SK-N-SH treated with all-trans-retinoic acid at 6 μM for 48 hours (cell line): ENCODE results near the gene EPN2.

Experiments
- ATAC-seq: fragments of 200-7000 bp; cut with Tn5 transposase; 3 replicates; pipeline ENCODE4 v1.9.1; 2020; ENCODE audit warnings: mild to moderate bottlenecking, moderate library complexity
- CREB5 ChIP-seq: fragments of 250-450 bp; sonication (Bioruptor Pico); IDR thresholded peaks from 2 replicates; pipeline ENCODE4 v1.5.1; 2020; ENCODE audit warnings: low read depth, mild to moderate bottlenecking, moderate library complexity
- CSDC2 ChIP-seq: fragments of 250-450 bp; sonication (Bioruptor Pico); IDR thresholded peaks from 2 replicates; pipeline ENCODE4 v1.5.0; 2020; ENCODE audit warnings: mild to moderate bottlenecking, moderate library complexity
- CSRNP3 ChIP-seq: fragments of 250-450 bp; sonication (Bioruptor Pico); IDR thresholded peaks from 2 replicates; pipeline ENCODE4 v1.5.1; 2021; ENCODE audit warnings: mild to moderate bottlenecking, moderate library complexity
- ESRRG ChIP-seq: fragments of 250-450 bp; sonication (Bioruptor Pico); IDR thresholded peaks from 2 replicates; pipeline ENCODE4 v1.6.1; 2021; ENCODE audit warnings: mild to moderate bottlenecking
- GLIS3 ChIP-seq: fragments of 250-450 bp; sonication (Bioruptor Pico); IDR thresholded peaks from 2 replicates; pipeline ENCODE4 v1.5.0; 2020; ENCODE audit warnings: mild to moderate bottlenecking, moderate library complexity
- ISL1 ChIP-seq: fragments of 250-450 bp; sonication (Bioruptor Pico); IDR thresholded peaks from 2 replicates; pipeline ENCODE4 v2.1.2; 2022; ENCODE audit warnings: mild to moderate bottlenecking, moderate library complexity
- PATZ1 ChIP-seq: fragments of 250-450 bp; sonication (Bioruptor Pico); IDR thresholded peaks from 2 replicates; pipeline ENCODE4 v1.8.0; 2020; ENCODE audit warnings: mild to moderate bottlenecking, moderate library complexity, borderline replicate concordance
- POU6F1 ChIP-seq: fragments of 250-450 bp; sonication (Bioruptor Pico); IDR thresholded peaks from 2 replicates; pipeline ENCODE4 v1.8.0; 2021; ENCODE audit warnings: low read depth, mild to moderate bottlenecking, moderate library complexity, borderline replicate concordance
- RARB ChIP-seq: fragments of 250-450 bp; sonication (Bioruptor Pico); IDR thresholded peaks from 2 replicates; pipeline ENCODE4 v1.8.0; 2021; ENCODE audit warnings: mild to moderate bottlenecking, moderate library complexity
- TCF4 ChIP-seq: fragments of 250-450 bp; sonication (Bioruptor Pico); IDR thresholded peaks from 2 replicates; pipeline ENCODE4 v1.8.0; 2021; ENCODE audit warnings: mild to moderate bottlenecking, moderate library complexity, borderline replicate concordance
- TOX ChIP-seq: fragments of 250-450 bp; sonication (Bioruptor Pico); IDR thresholded peaks from 2 replicates; pipeline ENCODE4 v1.8.0; 2021; ENCODE audit warnings: mild to moderate bottlenecking, moderate library complexity, borderline replicate concordance
- TSHZ2 ChIP-seq: fragments of 250-450 bp; sonication (Bioruptor Pico); IDR thresholded peaks from 2 replicates; pipeline ENCODE4 v1.5.0; 2020; ENCODE audit warnings: mild to moderate bottlenecking, moderate library complexity
- ZC3H10 ChIP-seq: fragments of 250-450 bp; sonication (Bioruptor Pico); IDR thresholded peaks from 2 replicates; pipeline ENCODE4 v1.5.1; 2021; ENCODE audit warnings: mild to moderate bottlenecking, moderate library complexity
- ZFP3 ChIP-seq: fragments of 250-450 bp; sonication (Bioruptor Pico); IDR thresholded peaks from 2 replicates; pipeline ENCODE4 v1.5.0; 2020; ENCODE audit warnings: mild to moderate bottlenecking, moderate library complexity
- ZFP30 ChIP-seq: fragments of 450-650 bp; formaldehyde crosslinking; IDR thresholded peaks from 2 replicates; pipeline ENCODE4 v1.5.0; 2022; ENCODE audit warnings: mild to moderate bottlenecking, moderate library complexity
- ZNF565 ChIP-seq: fragments of 450-650 bp; formaldehyde crosslinking; conservative IDR thresholded peaks from 2 replicates; pipeline ENCODE4 v1.5.0; 2020; ENCODE audit warnings: low read depth, mild to moderate bottlenecking, moderate library complexity
- ZNF70 ChIP-seq: fragments of 450-650 bp; formaldehyde crosslinking; IDR thresholded peaks from 2 replicates; pipeline ENCODE4 v1.5.0; 2020; ENCODE audit warnings: mild to moderate bottlenecking, moderate library complexity
- ZNF8 ChIP-seq: fragments of 450-650 bp; formaldehyde crosslinking; IDR thresholded peaks from 2 replicates; pipeline ENCODE4 v1.5.0; 2020; ENCODE audit warnings: mild to moderate bottlenecking, moderate library complexity

The EPN2 gene

GRCh38 chr17:19260958-19261357 is 23.8 kb downstream of the EPN2 start:
- TF ChIP-seq ISL1 (CRISPR knock-in tag) (no peak), POU6F1 (CRISPR knock-in tag) (no peak), ZC3H10 (CRISPR knock-in tag) (no peak), TSHZ2 (CRISPR knock-in tag) (no peak), TOX (CRISPR knock-in tag) (no peak), CSRNP3 (no peak)
- no peak for ATAC-seq

GRCh38 chr17:19261426-19261825 is 24.3 kb downstream of the EPN2 start:
- ATAC-seq: no peak
- TF ChIP-seq TCF4 (CRISPR knock-in tag) (no peak), ISL1 (CRISPR knock-in tag) (no peak), ZNF70 (CRISPR knock-in tag) (no peak), ZC3H10 (CRISPR knock-in tag) (no peak), POU6F1 (CRISPR knock-in tag) (no peak), CSDC2 (CRISPR knock-in tag) (no peak), RARB (CRISPR knock-in tag) (no peak), PATZ1 (CRISPR knock-in tag) (no peak), TOX (CRISPR knock-in tag) (no peak), CREB5 (CRISPR knock-in tag) (no peak), TSHZ2 (CRISPR knock-in tag) (no peak), ZFP3 (CRISPR knock-in tag) (no peak), ZNF8 (CRISPR knock-in tag) (no peak), CSRNP3 (no peak), GLIS3 (CRISPR knock-in tag) (no peak), ZNF565 (CRISPR knock-in tag) (no peak), ZFP30 (no peak), ESRRG (CRISPR knock-in tag) (no peak)
- TF ChIP-seq, all 23 proteins: peak for 0
